T-helper 22 cell (primary cell): ENCODE data around the gene GABPB1.

Experiments used
- DNase-seq: peaks from one replicate; pipeline ENCODE4 v3.0.0-alpha.2; 2020; ENCODE audit warnings: low read depth

The GABPB1 gene

GRCh38 chr15:50241684-50242450 lies 113.1 kb downstream of the GABPB1 start:
- no peak for DNase-seq

- no peak for DNase-seq
Measured at GRCh38 chr15:50238255-50238654, 116.7 kb downstream of the GABPB1 start.

DNA sequence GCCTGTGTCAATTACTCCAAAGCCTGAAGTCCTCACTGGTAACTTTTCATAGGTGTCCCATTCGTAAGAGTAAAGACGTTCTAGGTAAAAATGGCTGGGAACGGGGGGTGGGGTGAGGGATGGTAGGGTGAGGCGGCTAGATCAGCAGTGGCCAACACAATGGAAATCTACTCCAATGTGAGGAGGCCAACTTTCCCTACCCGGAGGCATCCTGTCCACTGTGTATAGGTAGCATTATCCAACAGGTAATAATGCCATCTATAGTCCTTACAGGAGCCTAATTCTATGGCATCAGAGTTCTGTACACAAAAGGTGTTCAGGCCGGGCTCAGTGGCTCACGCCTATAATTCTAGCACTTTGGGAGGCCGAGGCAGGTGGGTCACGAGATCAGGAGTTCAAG lies 118.6 kb downstream of the GABPB1 start:
- DNase-seq = no peak

DNA sequence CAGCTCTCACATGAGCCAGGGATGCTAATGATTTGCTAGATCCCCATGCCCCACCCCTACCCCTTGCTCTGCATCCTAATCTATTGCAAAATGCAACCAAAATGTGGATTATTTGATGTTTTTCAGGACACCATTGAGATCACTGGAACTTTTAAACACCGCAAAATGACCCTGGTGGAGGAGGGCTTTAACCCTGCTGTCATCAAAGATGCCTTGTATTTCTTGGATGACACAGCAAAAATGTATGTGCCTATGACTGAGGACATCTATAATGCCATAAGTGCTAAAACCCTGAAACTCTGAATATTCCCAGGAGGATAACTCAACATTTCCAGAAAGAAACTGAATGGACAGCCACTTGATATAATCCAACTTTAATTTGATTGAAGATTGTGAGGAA lies 119.2 kb downstream of the GABPB1 start:
- no peak for DNase-seq

DNA sequence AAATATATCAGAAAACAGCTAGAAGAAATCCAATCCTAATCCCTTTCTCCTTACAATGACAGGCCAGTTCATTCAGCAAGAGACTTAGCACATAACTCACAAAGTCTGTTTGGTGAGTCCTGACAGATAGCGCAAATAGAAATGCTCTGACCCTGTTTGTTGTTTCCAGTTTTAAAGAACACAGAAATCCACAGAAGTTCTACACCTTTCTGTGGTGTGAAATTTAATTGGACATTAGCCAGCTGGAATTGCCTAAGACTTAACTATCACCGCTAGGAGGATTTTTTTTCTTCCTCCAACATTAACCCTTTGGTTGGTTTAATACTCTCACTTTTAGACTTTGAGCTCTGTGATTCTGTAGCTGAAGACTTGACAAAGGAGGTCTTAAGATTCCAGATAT lies 120.2 kb downstream of the GABPB1 start:
- DNase-seq = no peak

GRCh38 chr15:50233192-50233736 lies 121.7 kb downstream of the GABPB1 start:
- no peak for DNase-seq

DNA sequence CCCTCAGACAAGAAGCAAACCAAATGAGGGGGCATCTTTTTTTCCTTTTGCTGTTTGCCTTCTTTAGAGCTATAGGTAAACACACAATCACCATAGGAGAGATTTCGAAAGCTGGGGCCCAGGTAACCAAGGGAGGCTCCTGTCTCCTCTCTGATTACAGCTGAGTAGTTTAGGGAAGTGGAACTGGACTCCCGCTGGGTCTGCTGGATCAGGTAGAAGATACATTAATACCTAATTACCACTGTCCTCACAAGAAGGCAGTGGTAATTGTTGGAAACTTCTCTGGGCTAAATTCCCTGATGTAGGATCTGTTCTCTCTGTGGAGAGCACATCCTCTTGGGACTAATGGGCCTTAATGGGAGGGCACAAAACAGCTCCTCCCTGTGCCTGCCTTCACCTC lies 122.2 kb downstream of the GABPB1 start:
- DNase-seq = no peak

- DNase-seq = no peak
Measured at GRCh38 chr15:50231761-50232160, 123.2 kb downstream of the GABPB1 start.

- DNase-seq = no peak
Measured at GRCh38 chr15:50229336-50229735, 125.7 kb downstream of the GABPB1 start.

DNA sequence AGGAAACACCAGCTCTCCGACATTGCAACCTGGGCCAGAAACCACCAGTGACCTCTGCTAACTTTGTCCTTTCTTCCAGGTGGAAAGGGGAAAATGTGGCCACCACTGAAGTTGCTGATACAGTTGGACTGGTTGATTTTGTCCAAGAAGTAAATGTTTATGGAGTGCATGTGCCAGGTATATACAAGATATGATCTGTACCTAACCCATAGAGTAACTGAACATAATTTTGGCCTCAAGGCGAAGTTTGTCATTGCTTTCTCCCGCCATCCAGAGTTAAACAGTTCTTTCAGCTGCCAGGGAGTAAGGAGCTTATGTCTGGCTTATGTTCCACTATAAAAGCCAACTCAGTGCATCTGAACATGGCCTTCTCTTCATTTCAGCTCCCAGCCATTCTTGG lies 126.1 kb downstream of the GABPB1 start:
- DNase-seq = no peak

GRCh38 chr15:50227076-50227475 lies 127.9 kb downstream of the GABPB1 start:
- DNase-seq = no peak

GRCh38 chr15:50225938-50226337 lies 129.1 kb downstream of the GABPB1 start:
- DNase-seq = no peak
